SK-N-SH treated with all-trans-retinoic acid at 6 μM for 48 hours (cell line): ENCODE results near the gene METTL1.

Experiments
- ATAC-seq: fragments of 200-7000 bp; cut with Tn5 transposase; 3 replicates; pipeline ENCODE4 v1.9.1; 2020; ENCODE audit warnings: mild to moderate bottlenecking, moderate library complexity
- ARNTL ChIP-seq: fragments of 450-650 bp; formaldehyde crosslinking; IDR thresholded peaks from 2 replicates; pipeline ENCODE4 v1.5.0; 2020; ENCODE audit warnings: low read depth, mild to moderate bottlenecking, moderate library complexity, borderline replicate concordance
- BACH2 ChIP-seq: fragments of 250-450 bp; sonication (Bioruptor Pico); IDR thresholded peaks from 2 replicates; pipeline ENCODE4 v1.9.0; 2021; ENCODE audit warnings: mild to moderate bottlenecking, borderline replicate concordance
- CSDC2 ChIP-seq: fragments of 250-450 bp; sonication (Bioruptor Pico); IDR thresholded peaks from 2 replicates; pipeline ENCODE4 v1.5.0; 2020; ENCODE audit warnings: mild to moderate bottlenecking, moderate library complexity
- GLIS3 ChIP-seq: fragments of 250-450 bp; sonication (Bioruptor Pico); IDR thresholded peaks from 2 replicates; pipeline ENCODE4 v1.5.0; 2020; ENCODE audit warnings: mild to moderate bottlenecking, moderate library complexity
- ISL1 ChIP-seq: fragments of 250-450 bp; sonication (Bioruptor Pico); IDR thresholded peaks from 2 replicates; pipeline ENCODE4 v2.1.2; 2022; ENCODE audit warnings: mild to moderate bottlenecking, moderate library complexity
- OSR1 ChIP-seq: fragments of 250-450 bp; sonication (Bioruptor Pico); IDR thresholded peaks from 2 replicates; pipeline ENCODE4 v1.8.0; 2022; ENCODE audit warnings: moderate library complexity, mild to moderate bottlenecking, inconsistent platforms
- POU6F1 ChIP-seq: fragments of 250-450 bp; sonication (Bioruptor Pico); IDR thresholded peaks from 2 replicates; pipeline ENCODE4 v1.8.0; 2021; ENCODE audit warnings: low read depth, mild to moderate bottlenecking, moderate library complexity, borderline replicate concordance
- PPARA ChIP-seq: fragments of 250-450 bp; sonication (Bioruptor Pico); IDR thresholded peaks from 2 replicates; pipeline ENCODE4 v1.5.0; 2020; ENCODE audit warnings: mild to moderate bottlenecking, borderline replicate concordance
- RARB ChIP-seq: fragments of 250-450 bp; sonication (Bioruptor Pico); IDR thresholded peaks from 2 replicates; pipeline ENCODE4 v1.8.0; 2021; ENCODE audit warnings: mild to moderate bottlenecking, moderate library complexity
- SNAI2 ChIP-seq: fragments of 250-450 bp; sonication (Bioruptor Pico); IDR thresholded peaks from 2 replicates; pipeline ENCODE4 v1.5.0; 2020; ENCODE audit warnings: mild to moderate bottlenecking, moderate library complexity
- TCF4 ChIP-seq: fragments of 250-450 bp; sonication (Bioruptor Pico); IDR thresholded peaks from 2 replicates; pipeline ENCODE4 v1.8.0; 2021; ENCODE audit warnings: mild to moderate bottlenecking, moderate library complexity, borderline replicate concordance
- TOX ChIP-seq: fragments of 250-450 bp; sonication (Bioruptor Pico); IDR thresholded peaks from 2 replicates; pipeline ENCODE4 v1.8.0; 2021; ENCODE audit warnings: mild to moderate bottlenecking, moderate library complexity, borderline replicate concordance
- ZC3H10 ChIP-seq: fragments of 250-450 bp; sonication (Bioruptor Pico); IDR thresholded peaks from 2 replicates; pipeline ENCODE4 v1.5.1; 2021; ENCODE audit warnings: mild to moderate bottlenecking, moderate library complexity
- ZFP3 ChIP-seq: fragments of 250-450 bp; sonication (Bioruptor Pico); IDR thresholded peaks from 2 replicates; pipeline ENCODE4 v1.5.0; 2020; ENCODE audit warnings: mild to moderate bottlenecking, moderate library complexity
- ZFP30 ChIP-seq: fragments of 450-650 bp; formaldehyde crosslinking; IDR thresholded peaks from 2 replicates; pipeline ENCODE4 v1.5.0; 2022; ENCODE audit warnings: mild to moderate bottlenecking, moderate library complexity
- ZNF565 ChIP-seq: fragments of 450-650 bp; formaldehyde crosslinking; conservative IDR thresholded peaks from 2 replicates; pipeline ENCODE4 v1.5.0; 2020; ENCODE audit warnings: low read depth, mild to moderate bottlenecking, moderate library complexity
- ZNF70 ChIP-seq: fragments of 450-650 bp; formaldehyde crosslinking; IDR thresholded peaks from 2 replicates; pipeline ENCODE4 v1.5.0; 2020; ENCODE audit warnings: mild to moderate bottlenecking, moderate library complexity
- ZNF8 ChIP-seq: fragments of 450-650 bp; formaldehyde crosslinking; IDR thresholded peaks from 2 replicates; pipeline ENCODE4 v1.5.0; 2020; ENCODE audit warnings: mild to moderate bottlenecking, moderate library complexity
- TF ChIP-seq, protein P1 (sequence below): fragments of 250-450 bp; sonication (Bioruptor Pico); IDR thresholded peaks from 2 replicates; pipeline ENCODE4 v1.5.1; 2020; ENCODE audit warnings: low read depth, mild to moderate bottlenecking, moderate library complexity
- TF ChIP-seq, protein P2 (sequence below): fragments of 250-450 bp; sonication (Bioruptor Pico); IDR thresholded peaks from 2 replicates; pipeline ENCODE4 v1.5.0; 2020; ENCODE audit warnings: mild to moderate bottlenecking, moderate library complexity
- TF ChIP-seq, protein P3 (sequence below): fragments of 250-450 bp; sonication (Bioruptor Pico); IDR thresholded peaks from 2 replicates; pipeline ENCODE4 v1.8.0; 2020; ENCODE audit warnings: mild to moderate bottlenecking, moderate library complexity, borderline replicate concordance

METTL1 gene

GRCh38 chr12:57815177-57816000, 43.5 kb upstream of the METTL1 start:
- no peak for TF ChIP-seq ZNF8 (CRISPR knock-in tag)
- TF ChIP-seq PPARA (CRISPR knock-in tag): no peak
- no peak for TF ChIP-seq ZFP30 (CRISPR knock-in tag)
- no peak for TF ChIP-seq ZC3H10 (CRISPR knock-in tag)
- no peak for TF ChIP-seq ISL1 (CRISPR knock-in tag)
- no peak for TF ChIP-seq ZFP3
- TF ChIP-seq, protein P1, sequence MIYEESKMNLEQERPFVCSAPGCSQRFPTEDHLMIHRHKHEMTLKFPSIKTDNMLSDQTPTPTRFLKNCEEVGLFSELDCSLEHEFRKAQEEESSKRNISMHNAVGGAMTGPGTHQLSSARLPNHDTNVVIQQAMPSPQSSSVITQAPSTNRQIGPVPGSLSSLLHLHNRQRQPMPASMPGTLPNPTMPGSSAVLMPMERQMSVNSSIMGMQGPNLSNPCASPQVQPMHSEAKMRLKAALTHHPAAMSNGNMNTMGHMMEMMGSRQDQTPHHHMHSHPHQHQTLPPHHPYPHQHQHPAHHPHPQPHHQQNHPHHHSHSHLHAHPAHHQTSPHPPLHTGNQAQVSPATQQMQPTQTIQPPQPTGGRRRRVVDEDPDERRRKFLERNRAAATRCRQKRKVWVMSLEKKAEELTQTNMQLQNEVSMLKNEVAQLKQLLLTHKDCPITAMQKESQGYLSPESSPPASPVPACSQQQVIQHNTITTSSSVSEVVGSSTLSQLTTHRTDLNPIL: no peak
- TF ChIP-seq CSDC2: no peak
- no peak for TF ChIP-seq BACH2 (CRISPR knock-in tag)
- no peak for TF ChIP-seq GLIS3 (CRISPR knock-in tag)
- no peak for TF ChIP-seq ZNF565 (CRISPR knock-in tag)
- no peak for TF ChIP-seq OSR1 (CRISPR knock-in tag)
- no peak for TF ChIP-seq RARB (CRISPR knock-in tag)
- no peak for TF ChIP-seq ZNF70
- TF ChIP-seq, all 23 proteins: peak for 0
- peak; percentile 14 for ATAC-seq

DNA sequence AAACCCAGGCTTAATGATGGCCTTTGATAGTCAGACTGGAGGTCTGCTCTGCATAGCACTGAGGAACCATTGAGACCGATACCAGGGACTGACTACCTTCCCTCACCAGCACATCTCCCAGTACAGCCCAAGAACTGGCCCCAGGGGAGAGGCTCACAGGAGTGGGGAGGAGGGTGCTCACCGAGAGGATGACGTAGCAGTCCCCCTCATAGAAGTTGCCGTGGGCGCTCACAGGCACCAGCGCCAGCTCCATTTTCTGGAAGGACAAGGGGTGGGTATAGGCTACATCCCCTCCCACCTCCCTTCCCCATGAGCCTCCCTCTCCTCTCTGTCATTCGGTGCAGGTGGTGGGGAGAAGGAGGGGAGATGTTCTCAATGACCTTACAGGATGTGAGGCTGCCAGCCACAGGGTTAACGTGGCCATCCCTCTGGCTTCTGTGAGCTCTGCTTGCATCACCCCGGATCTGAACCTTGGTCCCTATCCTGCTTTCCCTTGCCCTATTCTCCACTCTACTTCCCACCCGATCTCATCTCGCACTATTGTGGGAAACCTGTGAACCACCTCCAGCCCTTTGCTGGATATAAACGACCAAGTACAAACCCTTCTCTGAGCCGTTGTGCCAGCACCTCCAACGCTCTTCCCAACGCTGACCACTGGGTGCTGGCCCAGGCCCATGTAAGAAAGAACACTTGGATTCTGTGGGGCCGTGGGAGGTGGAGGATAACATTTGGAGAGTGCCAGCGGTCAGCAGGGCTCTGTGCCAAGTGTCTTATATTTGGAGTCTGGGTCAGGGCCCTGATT, 42.3 kb upstream of the METTL1 start:
- ATAC-seq: no peak; the same call in 2 of the 3 replicates
- no peak for TF ChIP-seq POU6F1
- no peak for TF ChIP-seq ZNF8 (CRISPR knock-in tag)
- TF ChIP-seq CSDC2: no peak
- TF ChIP-seq ARNTL (CRISPR knock-in tag): no peak
- TF ChIP-seq SNAI2 (CRISPR knock-in tag): no peak
- no peak for TF ChIP-seq TOX (CRISPR knock-in tag)
- TF ChIP-seq ZNF565 (CRISPR knock-in tag): no peak
- TF ChIP-seq OSR1 (CRISPR knock-in tag): no peak
- TF ChIP-seq GLIS3 (CRISPR knock-in tag): no peak
- TF ChIP-seq BACH2 (CRISPR knock-in tag): no peak
- TF ChIP-seq, protein P2, sequence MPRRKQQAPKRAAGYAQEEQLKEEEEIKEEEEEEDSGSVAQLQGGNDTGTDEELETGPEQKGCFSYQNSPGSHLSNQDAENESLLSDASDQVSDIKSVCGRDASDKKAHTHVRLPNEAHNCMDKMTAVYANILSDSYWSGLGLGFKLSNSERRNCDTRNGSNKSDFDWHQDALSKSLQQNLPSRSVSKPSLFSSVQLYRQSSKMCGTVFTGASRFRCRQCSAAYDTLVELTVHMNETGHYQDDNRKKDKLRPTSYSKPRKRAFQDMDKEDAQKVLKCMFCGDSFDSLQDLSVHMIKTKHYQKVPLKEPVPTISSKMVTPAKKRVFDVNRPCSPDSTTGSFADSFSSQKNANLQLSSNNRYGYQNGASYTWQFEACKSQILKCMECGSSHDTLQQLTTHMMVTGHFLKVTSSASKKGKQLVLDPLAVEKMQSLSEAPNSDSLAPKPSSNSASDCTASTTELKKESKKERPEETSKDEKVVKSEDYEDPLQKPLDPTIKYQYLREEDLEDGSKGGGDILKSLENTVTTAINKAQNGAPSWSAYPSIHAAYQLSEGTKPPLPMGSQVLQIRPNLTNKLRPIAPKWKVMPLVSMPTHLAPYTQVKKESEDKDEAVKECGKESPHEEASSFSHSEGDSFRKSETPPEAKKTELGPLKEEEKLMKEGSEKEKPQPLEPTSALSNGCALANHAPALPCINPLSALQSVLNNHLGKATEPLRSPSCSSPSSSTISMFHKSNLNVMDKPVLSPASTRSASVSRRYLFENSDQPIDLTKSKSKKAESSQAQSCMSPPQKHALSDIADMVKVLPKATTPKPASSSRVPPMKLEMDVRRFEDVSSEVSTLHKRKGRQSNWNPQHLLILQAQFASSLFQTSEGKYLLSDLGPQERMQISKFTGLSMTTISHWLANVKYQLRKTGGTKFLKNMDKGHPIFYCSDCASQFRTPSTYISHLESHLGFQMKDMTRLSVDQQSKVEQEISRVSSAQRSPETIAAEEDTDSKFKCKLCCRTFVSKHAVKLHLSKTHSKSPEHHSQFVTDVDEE (CRISPR knock-in tag): no peak
- TF ChIP-seq ZFP3: no peak
- TF ChIP-seq, protein P3, sequence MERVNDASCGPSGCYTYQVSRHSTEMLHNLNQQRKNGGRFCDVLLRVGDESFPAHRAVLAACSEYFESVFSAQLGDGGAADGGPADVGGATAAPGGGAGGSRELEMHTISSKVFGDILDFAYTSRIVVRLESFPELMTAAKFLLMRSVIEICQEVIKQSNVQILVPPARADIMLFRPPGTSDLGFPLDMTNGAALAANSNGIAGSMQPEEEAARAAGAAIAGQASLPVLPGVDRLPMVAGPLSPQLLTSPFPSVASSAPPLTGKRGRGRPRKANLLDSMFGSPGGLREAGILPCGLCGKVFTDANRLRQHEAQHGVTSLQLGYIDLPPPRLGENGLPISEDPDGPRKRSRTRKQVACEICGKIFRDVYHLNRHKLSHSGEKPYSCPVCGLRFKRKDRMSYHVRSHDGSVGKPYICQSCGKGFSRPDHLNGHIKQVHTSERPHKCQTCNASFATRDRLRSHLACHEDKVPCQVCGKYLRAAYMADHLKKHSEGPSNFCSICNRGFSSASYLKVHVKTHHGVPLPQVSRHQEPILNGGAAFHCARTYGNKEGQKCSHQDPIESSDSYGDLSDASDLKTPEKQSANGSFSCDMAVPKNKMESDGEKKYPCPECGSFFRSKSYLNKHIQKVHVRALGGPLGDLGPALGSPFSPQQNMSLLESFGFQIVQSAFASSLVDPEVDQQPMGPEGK (CRISPR knock-in tag): no peak
- no peak for TF ChIP-seq TCF4 (CRISPR knock-in tag)
- no peak for TF ChIP-seq ZC3H10 (CRISPR knock-in tag)
- TF ChIP-seq, all 23 proteins: peak for 0
